Spinal cord (tissue), 10 donors: ENCODE measurements around the gene ADAP2. TPM values are rescaled to one million over a fixed set of nuclear protein-coding genes. Genes with fewer than 3 reads are reported as not detected.

Source experiments
- DNase-seq, 6 donors: peaks; one replicate each; pipeline versions ENCODE4 v3.0.0 to v3.0.0-alpha.2; 2013 to 2015; ENCODE audit warnings: low spot score in 6 of 6, low read depth in 4 of 6
- H3K27ac ChIP-seq: one replicate; pipeline ENCODE4 v1.5.1; 2013; ENCODE audit warnings: low read depth, low read length, control low read depth
- H3K27me3 ChIP-seq: one replicate; pipeline ENCODE4 v1.6.1; 2013; ENCODE audit warnings: low read length; ENCODE audit not compliant: control insufficient read depth, insufficient read depth
- H3K36me3 ChIP-seq: one replicate; pipeline ENCODE4 v1.6.1; 2013; ENCODE audit warnings: low read length; ENCODE audit not compliant: control insufficient read depth, insufficient read depth
- H3K4me1 ChIP-seq: one replicate; pipeline ENCODE4 v1.6.1; 2013; ENCODE audit warnings: low read length; ENCODE audit not compliant: control insufficient read depth, insufficient read depth
- H3K4me3 ChIP-seq: one replicate; pipeline ENCODE4 v1.5.1; 2013; ENCODE audit warnings: low read depth, low read length, control low read depth
- H3K9me3 ChIP-seq: one replicate; pipeline ENCODE4 v1.6.1; 2013; ENCODE audit warnings: low read length; ENCODE audit not compliant: control insufficient read depth, insufficient read depth
- WGBS: methylation state at CpG from one replicate; pipeline ENCODE4 v1.1.5; 2013; ENCODE audit warnings: missing lambda C conversion rate; ENCODE audit not compliant: insufficient coverage; 5-methylcytosine and 5-hydroxymethylcytosine counted together
- polyA plus RNA-seq, 2 donors: library from polyadenylated mRNA; unstranded; fragments of 120-200 nt; gene quantifications; one replicate each; pipeline ENCODE4 v1.2.1, GENCODE V29; 2013; ENCODE audit not compliant: insufficient read length in 2 of 2
- small RNA-seq: library from RNA; depleted of rRNA; stranded (forward); fragments of <200 nt; gene quantifications from one replicate; pipeline ENCODE3, GENCODE V24; 2014; ENCODE audit warnings: low replicate concordance
- total RNA-seq, 2 donors: library from RNA; depleted of rRNA in 1 of 2; stranded (reverse); fragments of 120-200 nt in 1 of 2; fragments of >200 nt in 1 of 2; gene quantifications; one replicate each; pipeline versions ENCODE4 v1.2.3 to v1.2.4, GENCODE V29; 2013 to 2014
- donor health status: healthy.

The ADAP2 gene
- total and polyA plus RNA-seq, 4 donors = 8.2 to 15.8 (median 10.2) TPM

- no peaks in the 10 kb centered on the region for H3K27me3 ChIP-seq
- peak overlapping the region; percentile 57 for H3K4me3 ChIP-seq
- peaks cover 10% of the 10 kb centered on the region for H3K4me1 ChIP-seq
- peak overlapping the region; percentile 81 for H3K27ac ChIP-seq
- WGBS = 5% methylated on average over 2 of the region's 9 CpGs
- H3K36me3 ChIP-seq = no peaks in the 10 kb centered on the region
- no peaks in the 10 kb centered on the region for H3K9me3 ChIP-seq
- DNase-seq = peak in 2 of 6 donors; percentile 3 to 7
Measured at GRCh38 chr17:31007695-31008373, 86.1 kb downstream of the ADAP2 start.

DNA sequence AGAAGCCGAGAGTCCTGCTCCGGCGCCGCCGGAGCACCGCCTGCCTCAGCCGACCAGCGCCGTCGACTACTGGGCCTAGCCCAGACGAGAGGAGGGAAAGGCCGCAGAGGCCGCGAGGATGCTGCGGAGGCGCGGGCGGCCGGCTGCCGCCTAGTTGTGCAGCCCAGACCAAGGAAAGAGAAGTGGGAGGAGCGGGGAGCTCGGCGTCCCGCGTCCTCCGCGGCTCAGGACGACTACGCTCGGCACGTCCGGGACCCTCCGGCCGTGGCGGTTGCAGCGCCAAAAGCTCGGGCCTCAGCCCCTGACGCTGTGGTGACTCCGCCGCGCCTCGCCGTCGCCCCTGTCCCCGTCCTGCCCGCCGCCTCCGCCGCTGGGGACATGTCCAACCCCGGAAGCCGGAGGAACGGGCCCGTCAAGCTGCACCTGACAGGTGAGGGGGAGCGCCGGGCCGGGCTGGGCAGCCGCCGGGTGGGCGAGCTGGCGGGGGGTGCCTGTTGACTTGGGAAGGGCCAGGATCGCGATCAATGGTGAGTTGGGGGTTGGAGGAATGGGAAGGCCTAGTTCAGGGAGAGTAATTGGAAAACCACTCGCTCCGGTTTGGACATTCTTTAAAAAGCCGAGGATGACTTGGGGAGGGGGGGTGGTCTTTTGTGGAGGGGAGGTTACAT is 86.8 kb downstream of the ADAP2 start:
- no peaks in the 10 kb centered on the region for H3K36me3 ChIP-seq
- H3K4me3 ChIP-seq = peak overlapping the region; percentile 57
- peak overlapping the region; percentile 81 for H3K27ac ChIP-seq
- H3K4me1 ChIP-seq = peaks cover 10% of the 10 kb centered on the region
- no peaks in the 10 kb centered on the region for H3K27me3 ChIP-seq
- no peaks in the 10 kb centered on the region for H3K9me3 ChIP-seq
- whole genome bisulfite sequencing = under 1% methylated on average over 65 of the region's 65 CpGs
- peak in 3 of 6 donors; percentile 41 to 82 (median 69) for DNase-seq

Small RNA genes lying within 50 kb of the gene (small RNA-seq; reads per million reads assigned to genes)
- gene AC138207.3 = not detected
- not detected for gene RN7SL138P

Other genes starting within 250 kb of the ADAP2 start
- gene CRLF3, start 97.3 kb upstream of the ADAP2 start, total RNA-seq = 10 to 100 TPM; 11.1 to 12.3 TPM
- gene CRLF3, start 97.3 kb upstream of the ADAP2 start, polyA plus RNA-seq = 10 to 100 TPM; 14.4 to 31.0 TPM
- gene ATAD5, start 90.0 kb upstream of the ADAP2 start, total RNA-seq = 1 to 10 TPM; 4.1 to 5.4 TPM
- 1 to 10 TPM; 4.0 to 5.3 TPM for gene ATAD5, start 90.0 kb upstream of the ADAP2 start, polyA plus RNA-seq
- gene TEFM, start 15.7 kb upstream of the ADAP2 start, total RNA-seq = 10 to 100 TPM; 18.6 to 22.2 TPM
- 10 to 100 TPM; 13.4 to 18.1 TPM for gene TEFM, start 15.7 kb upstream of the ADAP2 start, polyA plus RNA-seq
- gene RNF135, start 49.1 kb downstream of the ADAP2 start, total RNA-seq = 10 to 100 TPM in 1 of 2 donors, 1 to 10 TPM in 1; 6.6 to 15.6 TPM
- 10 to 100 TPM in 1 of 2 donors, 1 to 10 TPM in 1; 7.9 to 10.2 TPM for gene RNF135, start 49.1 kb downstream of the ADAP2 start, polyA plus RNA-seq
- 100 to 1,000 TPM in 1 of 2 donors, 10 to 100 TPM in 1; 53.8 to 140 TPM for gene NF1, start 173.0 kb downstream of the ADAP2 start, total RNA-seq
- 10 to 100 TPM; 41.1 to 56.1 TPM for gene NF1, start 173.0 kb downstream of the ADAP2 start, polyA plus RNA-seq